VCaP (cell line): ENCODE measurements around the gene ACSBG1.

ENCODE experiments used
- H3K27ac ChIP-seq: fragments of 450-650 bp; 2 replicates; pipeline ENCODE4 v1.5.1; 2017
- TF ChIP-seq, protein P1 (sequence below): fragments of 450-650 bp; conservative IDR thresholded peaks from 2 replicates; pipeline ENCODE4 v1.5.1; 2017; ENCODE audit warnings: mild to moderate bottlenecking, moderate library complexity

Gene ACSBG1

DNA sequence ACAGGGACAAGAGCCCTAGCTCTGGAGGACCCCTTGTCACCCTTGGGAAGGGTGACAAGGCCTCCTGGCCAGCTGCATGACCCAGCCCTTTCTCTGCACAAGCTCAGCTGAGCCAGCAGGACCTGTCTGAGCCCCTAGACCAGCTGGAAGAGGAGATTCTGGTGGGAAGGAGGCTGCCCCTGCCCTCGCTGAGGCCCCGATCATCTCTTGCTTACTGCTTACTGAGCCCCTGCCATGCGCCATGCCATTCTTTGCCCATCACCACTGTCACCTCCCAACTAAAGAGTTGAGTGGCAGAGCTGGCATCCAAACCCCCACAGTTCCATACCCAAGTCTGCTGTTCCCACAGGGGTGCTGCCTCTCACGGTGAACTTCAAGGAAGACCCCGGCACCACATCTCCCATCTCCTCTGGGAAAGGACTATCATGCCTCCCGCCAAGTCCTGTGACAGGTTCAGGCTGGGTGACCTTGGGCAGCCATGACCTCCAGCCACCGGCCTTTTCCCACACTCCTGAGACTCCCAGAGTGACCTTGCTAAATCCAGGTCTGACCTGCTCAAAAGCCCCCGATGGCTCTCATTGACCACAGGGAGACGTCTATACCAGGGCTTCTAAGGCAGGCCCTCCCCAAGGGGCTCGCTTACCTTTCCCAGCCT is 34.0 kb downstream of the ACSBG1 start:
- TF ChIP-seq, protein P1, sequence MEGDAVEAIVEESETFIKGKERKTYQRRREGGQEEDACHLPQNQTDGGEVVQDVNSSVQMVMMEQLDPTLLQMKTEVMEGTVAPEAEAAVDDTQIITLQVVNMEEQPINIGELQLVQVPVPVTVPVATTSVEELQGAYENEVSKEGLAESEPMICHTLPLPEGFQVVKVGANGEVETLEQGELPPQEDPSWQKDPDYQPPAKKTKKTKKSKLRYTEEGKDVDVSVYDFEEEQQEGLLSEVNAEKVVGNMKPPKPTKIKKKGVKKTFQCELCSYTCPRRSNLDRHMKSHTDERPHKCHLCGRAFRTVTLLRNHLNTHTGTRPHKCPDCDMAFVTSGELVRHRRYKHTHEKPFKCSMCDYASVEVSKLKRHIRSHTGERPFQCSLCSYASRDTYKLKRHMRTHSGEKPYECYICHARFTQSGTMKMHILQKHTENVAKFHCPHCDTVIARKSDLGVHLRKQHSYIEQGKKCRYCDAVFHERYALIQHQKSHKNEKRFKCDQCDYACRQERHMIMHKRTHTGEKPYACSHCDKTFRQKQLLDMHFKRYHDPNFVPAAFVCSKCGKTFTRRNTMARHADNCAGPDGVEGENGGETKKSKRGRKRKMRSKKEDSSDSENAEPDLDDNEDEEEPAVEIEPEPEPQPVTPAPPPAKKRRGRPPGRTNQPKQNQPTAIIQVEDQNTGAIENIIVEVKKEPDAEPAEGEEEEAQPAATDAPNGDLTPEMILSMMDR: no peak
- H3K27ac ChIP-seq: no peak overlapping the region

DNA sequence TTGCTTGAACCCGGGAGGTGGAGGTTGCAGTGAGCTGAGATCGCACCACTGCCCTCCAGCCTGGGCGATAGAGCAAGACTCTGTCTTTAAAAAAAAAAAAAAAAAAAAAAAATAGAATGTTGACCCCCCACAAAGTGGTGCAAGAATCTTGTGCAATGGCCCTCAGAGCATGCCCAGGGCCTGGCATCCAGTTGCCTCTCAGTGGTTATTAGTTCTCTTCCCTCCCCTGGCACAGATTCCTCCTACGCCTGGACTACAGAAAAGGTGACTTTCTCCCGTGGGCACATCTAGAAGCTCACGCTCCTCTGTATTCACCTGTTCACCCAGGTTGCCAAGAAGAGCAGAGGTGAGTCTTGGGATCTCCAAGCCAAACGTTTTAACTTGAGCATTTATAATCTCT is 36.7 kb downstream of the ACSBG1 start:
- no peak overlapping the region for H3K27ac ChIP-seq
- TF ChIP-seq, protein P1: no peak

DNA sequence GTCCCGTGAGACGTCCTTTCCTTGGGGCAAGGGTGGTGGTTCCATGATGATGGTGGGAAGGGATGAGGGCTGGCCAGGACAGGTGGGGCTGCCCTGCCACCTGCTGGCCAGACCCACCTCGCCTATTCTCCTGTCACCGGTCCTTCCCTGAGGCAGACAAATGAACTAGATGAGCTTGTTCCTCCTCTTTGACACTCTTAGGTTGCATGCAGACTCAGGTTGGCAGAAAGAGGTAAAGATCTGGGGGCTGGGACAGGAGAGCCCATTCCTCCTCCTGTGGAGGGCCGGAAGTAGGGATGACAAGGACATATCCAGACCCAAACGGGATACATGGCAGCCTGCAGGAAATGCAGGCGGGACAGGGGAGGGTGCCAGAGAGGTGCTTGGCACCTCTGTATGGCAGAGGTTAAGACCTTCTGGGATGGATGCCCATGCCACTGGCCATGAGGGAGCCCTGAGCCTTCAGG is 38.6 kb downstream of the ACSBG1 start:
- TF ChIP-seq, protein P1: peak; percentile 97
- H3K27ac ChIP-seq: no peak overlapping the region

DNA sequence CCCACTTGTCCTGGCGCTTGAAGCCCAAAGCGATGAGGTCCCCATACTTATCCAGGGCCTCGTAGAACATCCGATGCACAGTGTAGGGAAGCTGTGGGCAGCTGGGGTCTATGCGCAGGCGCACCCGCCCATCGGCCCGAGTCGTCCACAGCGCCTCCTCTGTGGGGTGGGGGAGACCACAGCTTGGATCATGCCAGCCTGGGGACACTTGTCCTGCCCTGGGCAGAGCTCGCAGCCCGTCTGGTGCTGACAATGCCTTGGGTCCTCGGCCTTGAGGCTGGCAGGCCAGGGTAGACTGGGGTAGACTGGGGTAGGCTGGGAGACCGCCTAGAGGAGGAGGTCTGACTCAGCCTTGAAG is 39.8 kb downstream of the ACSBG1 start:
- TF ChIP-seq, protein P1: no peak
- H3K27ac ChIP-seq: no peak overlapping the region

DNA sequence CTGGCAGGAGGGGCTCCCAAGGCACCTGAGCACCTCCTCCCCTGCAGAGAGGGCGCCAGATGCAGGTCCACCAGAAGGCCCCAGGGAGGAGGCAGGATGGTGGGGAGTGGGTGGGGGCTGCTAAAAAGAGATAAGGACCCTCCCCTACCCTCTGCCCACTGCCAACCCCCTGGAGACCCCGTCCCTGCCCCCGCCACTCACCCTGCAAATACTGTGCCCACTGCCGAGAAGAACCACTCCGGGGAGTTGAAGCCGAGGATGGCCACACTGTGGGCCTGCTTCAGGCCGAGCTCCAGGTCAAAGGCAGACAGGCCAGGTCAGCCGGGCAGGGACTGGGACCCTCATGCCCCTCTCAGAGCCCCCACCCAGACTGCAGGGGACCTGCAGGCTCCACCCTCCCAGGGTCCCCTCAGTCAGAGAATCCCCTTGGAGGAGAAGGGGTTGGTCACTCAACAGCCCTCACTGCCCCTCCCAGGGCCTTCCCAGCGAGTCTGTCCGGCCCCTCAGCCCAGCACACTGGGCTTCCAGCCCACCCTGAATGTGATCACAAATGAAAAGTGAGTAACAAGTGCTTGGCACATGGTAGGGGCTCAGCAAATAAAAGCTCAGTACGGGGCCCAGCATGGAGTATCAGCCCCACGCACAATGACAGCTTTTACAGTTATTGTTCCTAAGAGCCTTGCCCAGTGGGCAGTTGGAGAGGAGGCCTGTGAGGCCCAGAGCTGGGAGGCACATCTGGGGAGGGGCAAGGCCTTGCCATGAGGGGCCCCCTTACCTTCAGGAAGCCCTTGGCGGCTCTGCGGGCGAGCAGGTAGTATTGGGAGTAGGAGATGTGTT is 40.4 kb downstream of the ACSBG1 start:
- H3K27ac ChIP-seq: no peak overlapping the region
- TF ChIP-seq, protein P1: no peak

DNA sequence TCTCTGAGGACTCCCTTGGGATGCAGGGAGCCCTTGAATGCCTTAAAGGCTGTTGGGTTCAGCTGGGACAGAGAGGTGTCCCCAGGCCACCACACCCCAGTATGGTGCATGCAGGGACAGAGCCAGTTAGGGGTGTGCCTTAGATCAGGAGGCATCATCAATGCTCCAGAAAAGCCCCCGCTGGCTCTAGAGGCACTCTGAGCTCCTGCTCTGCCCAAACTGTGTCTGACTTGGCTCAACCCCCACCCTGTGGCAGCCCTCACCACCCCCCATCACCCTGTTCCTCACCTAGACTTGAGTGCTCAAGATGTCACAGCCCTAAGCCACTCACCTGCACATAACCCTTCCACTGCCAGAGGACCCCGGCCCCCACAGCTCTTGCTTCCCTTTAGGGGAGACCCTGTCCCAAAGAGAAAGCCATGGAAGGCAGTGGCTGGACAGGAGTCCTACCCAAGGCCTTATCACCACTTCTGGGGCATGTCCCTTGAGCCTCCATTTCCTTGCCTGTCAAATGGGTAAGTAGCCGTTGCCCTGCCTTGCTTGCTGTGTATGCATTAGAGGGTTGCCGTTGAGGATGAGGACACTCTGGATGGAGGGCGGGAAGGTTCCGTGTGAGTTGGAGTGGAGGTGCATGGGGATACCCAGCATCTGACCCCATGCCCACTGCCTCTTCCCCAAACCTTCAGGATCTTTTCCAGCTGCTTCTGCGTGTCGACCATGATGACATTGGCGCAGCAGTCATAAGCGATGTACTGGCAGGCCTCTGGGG is 41.4 kb downstream of the ACSBG1 start:
- H3K27ac ChIP-seq: no peak overlapping the region
- TF ChIP-seq, protein P1: no peak

DNA sequence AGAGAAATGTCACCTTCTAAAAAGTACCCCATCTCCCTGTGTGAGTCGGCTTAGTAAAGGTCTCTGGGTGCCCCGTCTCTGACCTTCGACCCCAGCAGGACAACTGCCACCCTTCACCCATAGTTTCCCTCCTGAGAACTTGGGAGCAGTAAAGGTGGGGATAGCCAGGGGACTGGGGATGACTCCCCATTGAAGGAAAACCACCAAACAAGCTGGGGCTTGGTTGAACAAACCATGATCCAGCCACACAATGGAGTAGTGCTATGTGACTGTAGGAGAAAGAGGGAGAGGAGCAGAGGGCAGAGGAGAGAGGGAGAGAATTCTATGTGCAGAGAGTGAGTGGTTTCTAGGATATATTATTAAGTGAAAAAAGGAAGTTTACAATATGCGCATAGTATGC is 51.5 kb downstream of the ACSBG1 start:
- TF ChIP-seq, protein P1: no peak
- H3K27ac ChIP-seq: no peak overlapping the region
